AG04450 (cell line): ENCODE measurements around the gene HSD17B13. TPM values are rescaled to one million over a fixed set of nuclear protein-coding genes. Genes with fewer than 3 reads are reported as not detected.

ENCODE experiments used
- CTCF ChIA-PET: fragments of 300-600, 350-600 bp; formaldehyde crosslinking; extraction: SDS; loops from one replicate; lab custom pipeline; 2022; ENCODE audit warnings: antibody characterized with exemption, inconsistent platforms; lab: Charles Lee
- POLR2A ChIA-PET: fragments of 350-600 bp; formaldehyde crosslinking; extraction: SDS; loops from one replicate; lab custom pipeline; 2021; ENCODE audit warnings: antibody characterized with exemption, inconsistent platforms; lab: Yijun Ruan, JAX
- DNase-seq: peaks from one replicate; pipeline ENCODE4 v3.0.0-alpha.2; 2011; ENCODE audit warnings: low read depth, low spot score
- H3K27ac ChIP-seq: one replicate; pipeline ENCODE4 v1.5.1; 2012; ENCODE audit warnings: low read depth, low read length, control low read depth
- H3K27me3 ChIP-seq: one replicate; pipeline ENCODE4 v1.6.0; 2012; ENCODE audit warnings: low read length; ENCODE audit not compliant: control insufficient read depth, insufficient read depth
- H3K4me3 ChIP-seq: 2 replicates; pipeline ENCODE4 v1.5.1; 2011; ENCODE audit warnings: mild to moderate bottlenecking, low read depth, low read length, control low read depth
- H3K9me3 ChIP-seq: 2 replicates; pipeline ENCODE4 v1.5.1; 2012; ENCODE audit warnings: low read length; ENCODE audit not compliant: control insufficient read depth, insufficient read depth
- polyA plus RNA-seq: library from polyadenylated mRNA; depleted of rRNA; stranded (reverse); fragments of >200 nt; gene quantifications from 2 replicates; pipeline ENCODE4 v1.2.3, GENCODE V29; 2011
- TF ChIP-seq, protein P1 (sequence below): IDR thresholded peaks from 2 replicates; pipeline ENCODE4 v1.5.1; 2011; ENCODE audit warnings: low read depth, low read length, control low read depth, inconsistent platforms

The HSD17B13 gene
- polyA plus RNA-seq, 1 experiment = 0.09 TPM

DNA sequence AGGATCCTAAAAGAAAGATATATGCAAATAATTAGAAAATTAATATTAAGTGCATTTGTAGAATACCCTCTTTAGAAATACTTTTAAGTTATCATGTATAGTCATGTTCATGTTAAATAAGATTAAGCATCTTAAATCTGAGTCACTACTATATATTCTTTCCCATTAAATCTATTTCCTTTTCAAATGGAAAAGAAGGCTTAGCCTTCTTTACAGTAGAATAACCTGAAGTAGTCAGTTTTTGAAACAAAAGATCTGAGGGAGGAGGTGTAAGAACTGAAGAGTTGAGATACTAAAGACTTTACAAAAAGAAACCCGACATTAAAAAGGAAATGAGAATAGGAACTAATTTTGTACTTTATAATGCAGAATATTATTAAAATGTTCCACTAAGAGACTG is 14.7 kb upstream of the HSD17B13 start:
- no peak overlapping the region for H3K4me3 ChIP-seq
- TF ChIP-seq, protein P1, sequence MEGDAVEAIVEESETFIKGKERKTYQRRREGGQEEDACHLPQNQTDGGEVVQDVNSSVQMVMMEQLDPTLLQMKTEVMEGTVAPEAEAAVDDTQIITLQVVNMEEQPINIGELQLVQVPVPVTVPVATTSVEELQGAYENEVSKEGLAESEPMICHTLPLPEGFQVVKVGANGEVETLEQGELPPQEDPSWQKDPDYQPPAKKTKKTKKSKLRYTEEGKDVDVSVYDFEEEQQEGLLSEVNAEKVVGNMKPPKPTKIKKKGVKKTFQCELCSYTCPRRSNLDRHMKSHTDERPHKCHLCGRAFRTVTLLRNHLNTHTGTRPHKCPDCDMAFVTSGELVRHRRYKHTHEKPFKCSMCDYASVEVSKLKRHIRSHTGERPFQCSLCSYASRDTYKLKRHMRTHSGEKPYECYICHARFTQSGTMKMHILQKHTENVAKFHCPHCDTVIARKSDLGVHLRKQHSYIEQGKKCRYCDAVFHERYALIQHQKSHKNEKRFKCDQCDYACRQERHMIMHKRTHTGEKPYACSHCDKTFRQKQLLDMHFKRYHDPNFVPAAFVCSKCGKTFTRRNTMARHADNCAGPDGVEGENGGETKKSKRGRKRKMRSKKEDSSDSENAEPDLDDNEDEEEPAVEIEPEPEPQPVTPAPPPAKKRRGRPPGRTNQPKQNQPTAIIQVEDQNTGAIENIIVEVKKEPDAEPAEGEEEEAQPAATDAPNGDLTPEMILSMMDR = no peak
- POLR2A ChIA-PET = no interaction called here
- CTCF ChIA-PET = no interaction called here
- no peak for DNase-seq
- H3K9me3 ChIP-seq = peaks cover 8% of the 10 kb centered on the region
- no peaks in the 10 kb centered on the region for H3K27me3 ChIP-seq
- H3K27ac ChIP-seq = no peak overlapping the region

DNA sequence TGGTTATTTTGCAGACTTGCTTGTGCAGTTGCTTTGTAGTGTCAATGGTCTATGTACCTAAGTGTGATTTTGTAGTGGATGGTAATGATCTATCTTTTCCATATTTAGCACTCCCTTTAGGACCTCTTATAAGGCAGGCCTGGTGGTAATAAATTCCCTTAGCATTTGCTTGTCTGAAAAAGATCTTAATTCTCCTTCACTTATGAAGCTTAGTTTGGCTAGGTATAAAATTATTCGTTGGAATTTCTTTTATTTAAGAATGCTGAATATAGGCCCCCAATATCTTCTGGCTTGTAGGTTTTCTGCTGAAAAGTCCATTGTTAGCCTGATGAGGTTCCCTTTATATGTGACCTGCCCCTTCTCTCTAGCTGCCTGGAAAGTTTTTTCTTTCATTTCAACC is 10.6 kb upstream of the HSD17B13 start:
- no peak for DNase-seq
- H3K27me3 ChIP-seq = no peaks in the 10 kb centered on the region
- no peak overlapping the region for H3K4me3 ChIP-seq
- H3K9me3 ChIP-seq = peaks cover 8% of the 10 kb centered on the region
- TF ChIP-seq, protein P1 = no peak
- ChIA-PET CTCF (no interaction called here), POLR2A (no interaction called here)
- no peak overlapping the region for H3K27ac ChIP-seq

DNA sequence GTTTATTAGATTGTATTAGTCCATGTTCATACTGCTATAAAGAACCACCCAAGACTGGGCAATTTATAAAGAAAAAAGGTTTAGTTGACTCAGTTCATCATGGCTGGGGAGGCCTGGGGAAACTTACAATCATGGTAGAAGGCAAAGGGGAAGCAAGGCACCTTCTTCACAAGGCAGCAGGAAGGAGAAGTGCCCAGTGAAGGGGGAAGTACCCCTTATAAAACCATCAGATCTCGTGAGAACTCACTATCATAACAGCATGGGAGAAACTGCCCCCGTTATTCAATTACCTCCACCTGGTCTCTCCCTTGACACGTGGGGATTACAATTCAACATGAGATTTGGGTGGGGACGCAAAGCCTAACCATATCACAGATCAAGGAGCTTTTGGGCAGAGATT is 8.1 kb upstream of the HSD17B13 start:
- CTCF ChIA-PET = no interaction called here
- H3K9me3 ChIP-seq = peaks cover 8% of the 10 kb centered on the region
- no peak overlapping the region for H3K4me3 ChIP-seq
- H3K27me3 ChIP-seq = no peaks in the 10 kb centered on the region
- DNase-seq = no peak
- POLR2A ChIA-PET = no interaction called here
- TF ChIP-seq, protein P1 = no peak
- H3K27ac ChIP-seq = no peak overlapping the region

DNA sequence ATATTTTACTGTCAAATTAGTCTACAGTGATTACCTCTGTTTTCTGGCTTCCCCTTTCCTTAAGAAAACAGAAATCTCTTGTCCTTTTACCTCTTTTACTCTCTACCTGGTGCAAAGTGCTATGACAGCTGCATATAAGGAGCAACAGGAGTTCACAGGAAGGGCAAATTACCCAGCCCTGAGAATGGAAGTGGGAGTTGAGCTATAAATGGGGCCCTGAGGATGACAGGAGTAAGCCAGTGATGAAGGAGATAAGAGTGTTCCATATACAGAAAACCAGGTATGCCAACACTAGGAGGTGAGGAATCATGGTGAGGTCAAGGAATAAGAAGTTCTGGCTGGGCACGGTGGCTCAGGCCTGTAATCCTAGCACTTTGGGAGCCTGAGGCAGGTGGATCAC is 4.5 kb upstream of the HSD17B13 start:
- Histone ChIP-seq H3K9me3 (no peaks in the 10 kb centered on the region), H3K4me3 (no peak overlapping the region), H3K27ac (no peak overlapping the region), H3K27me3 (peaks cover 2% of the 10 kb centered on the region)
- CTCF ChIA-PET = no interaction called here
- TF ChIP-seq, protein P1 = no peak
- no peak for DNase-seq
- POLR2A ChIA-PET = no interaction called here

DNA sequence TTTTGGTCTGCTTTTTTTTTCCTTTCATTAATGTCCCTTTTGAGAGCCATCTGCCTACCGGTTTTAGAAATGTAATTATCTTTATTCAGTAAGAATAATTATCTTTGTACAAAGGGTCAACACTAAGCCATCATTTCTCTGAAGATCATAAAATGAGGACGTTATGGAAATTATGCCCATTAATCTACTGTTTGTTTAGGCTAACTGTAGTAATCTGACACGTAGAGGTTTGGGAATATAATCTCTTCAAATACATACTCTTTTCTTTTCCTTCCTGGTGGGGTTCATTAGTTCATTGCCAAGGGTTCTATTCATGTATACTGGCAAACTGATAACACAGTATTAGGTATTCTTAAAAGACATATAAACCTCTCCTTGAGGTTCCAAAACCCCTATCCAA is 3.8 kb upstream of the HSD17B13 start:
- DNase-seq = no peak
- ChIA-PET POLR2A (no interaction called here), CTCF (no interaction called here)
- Histone ChIP-seq H3K27me3 (peaks cover 2% of the 10 kb centered on the region), H3K9me3 (no peaks in the 10 kb centered on the region), H3K4me3 (no peak overlapping the region), H3K27ac (no peak overlapping the region)
- TF ChIP-seq, protein P1 = no peak
